ENCODE data around the gene NAALAD2. TPM values are rescaled to one million over a fixed set of nuclear protein-coding genes. Genes with fewer than 3 reads are reported as not detected.
"Not testable (repeated sequence)": the region's sequence is repeated elsewhere in the genome, so short reads cannot be mapped to it uniquely, and the experiment has no call there.

NAALAD2 gene
- polyA plus RNA-seq = under 1 TPM; 0.15 to 0.59 TPM

DNA sequence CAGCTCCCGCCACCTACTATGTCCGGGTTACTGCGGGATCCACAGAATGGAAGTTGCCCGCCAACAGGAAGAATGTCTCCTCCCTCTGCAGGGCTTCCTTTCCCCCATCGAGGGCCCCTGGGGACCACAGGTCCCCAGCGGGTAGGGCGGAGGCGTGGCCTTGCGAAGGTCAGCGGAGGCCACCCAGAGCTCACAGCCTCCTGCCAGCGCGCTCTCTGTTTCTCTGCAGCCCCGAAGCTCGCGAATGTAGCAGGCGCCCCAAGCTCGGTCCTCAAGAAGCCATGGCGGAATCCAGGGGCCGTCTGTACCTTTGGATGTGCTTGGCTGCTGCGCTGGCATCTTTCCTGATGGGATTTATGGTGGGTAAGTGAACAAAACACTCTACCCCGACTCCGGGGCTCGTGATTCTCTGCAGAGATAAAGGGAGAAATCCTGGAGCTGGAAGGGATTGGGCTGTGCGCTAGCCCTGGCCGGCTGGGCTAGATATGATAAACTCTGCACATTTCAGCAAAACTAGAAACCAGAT, at the start of gene NAALAD2:
TSS of gene NAALAD2 (plus strand) at position 186 of the 526 bp plus-strand sequence. CDS start at position 282, 96 bp downstream.
- no peaks in the 10 kb centered on the region for H3K9me3 ChIP-seq (ENCODE audit: control insufficient read depth in 2 of 2, insufficient read depth in 1 of 2, low read depth in 1 of 2, low read length in 1 of 2)
- H3K4me1 ChIP-seq (ENCODE audit: control insufficient read depth in 2 of 2, insufficient read depth in 2 of 2, low read length in 1 of 2) = peaks cover 0 to 4% of the 10 kb centered on the region in 2 donors
- WGBS, 2 donors = 1 to 3% methylated on average over 25 of the region's 25 CpGs
- H3K27me3 ChIP-seq (ENCODE audit: control insufficient read depth in 1 of 2, insufficient read depth in 2 of 2, low read length in 2 of 2) = no peaks in the 10 kb centered on the region
- H3K36me3 ChIP-seq (ENCODE audit: control insufficient read depth in 2 of 2, insufficient read depth in 2 of 2, low read length in 1 of 2) = no peaks in the 10 kb centered on the region
- peak within 1 kb of the TSS; percentile 30 to 39 for H3K4me3 ChIP-seq (ENCODE audit: low read depth in 1 of 2, low read length in 2 of 2)
- H3K27ac ChIP-seq (ENCODE audit: low read depth in 2 of 2, low read length in 1 of 2) = no peak within 1 kb of the TSS

DNA sequence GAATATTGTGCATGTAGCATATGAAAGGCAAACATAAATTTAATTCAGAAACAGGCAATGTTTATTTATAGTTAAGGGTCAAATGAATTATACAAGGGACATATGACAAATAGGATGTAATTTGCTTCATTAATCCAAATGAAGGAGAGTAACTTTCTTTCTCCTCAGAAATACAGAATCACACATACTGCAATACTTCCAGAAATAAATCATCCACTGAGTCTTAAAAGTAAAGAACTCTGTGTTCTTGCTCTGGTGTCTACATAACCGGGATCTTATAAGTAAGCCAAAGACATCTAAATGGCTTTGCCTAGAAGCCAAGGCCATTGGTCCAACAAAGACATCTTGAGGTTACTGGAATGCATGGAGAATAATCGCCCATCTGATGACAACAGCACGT, 48.8 kb upstream of the NAALAD2 start, which contains the start of gene UBTFL1:
TSS of gene UBTFL1 (plus strand) at position 301 of the 400 bp plus-strand sequence. CDS start at position 301, 0 bp downstream.
- not testable (repeated sequence) for H3K9me3 ChIP-seq (ENCODE audit: control insufficient read depth in 2 of 2, insufficient read depth in 1 of 2, low read depth in 1 of 2, low read length in 1 of 2); H3K4me3 ChIP-seq (ENCODE audit: low read depth in 1 of 2, low read length in 2 of 2); H3K4me1 ChIP-seq (ENCODE audit: control insufficient read depth in 2 of 2, insufficient read depth in 2 of 2, low read length in 1 of 2); H3K27ac ChIP-seq (ENCODE audit: low read depth in 2 of 2, low read length in 1 of 2); H3K36me3 ChIP-seq (ENCODE audit: control insufficient read depth in 2 of 2, insufficient read depth in 2 of 2, low read length in 1 of 2); H3K27me3 ChIP-seq (ENCODE audit: control insufficient read depth in 1 of 2, insufficient read depth in 2 of 2, low read length in 2 of 2)
- 75% methylated on average over 2 of the region's 3 CpGs; no CpG with 5 or more reads in 1 of the 2 donors for WGBS, 2 donors

DNA sequence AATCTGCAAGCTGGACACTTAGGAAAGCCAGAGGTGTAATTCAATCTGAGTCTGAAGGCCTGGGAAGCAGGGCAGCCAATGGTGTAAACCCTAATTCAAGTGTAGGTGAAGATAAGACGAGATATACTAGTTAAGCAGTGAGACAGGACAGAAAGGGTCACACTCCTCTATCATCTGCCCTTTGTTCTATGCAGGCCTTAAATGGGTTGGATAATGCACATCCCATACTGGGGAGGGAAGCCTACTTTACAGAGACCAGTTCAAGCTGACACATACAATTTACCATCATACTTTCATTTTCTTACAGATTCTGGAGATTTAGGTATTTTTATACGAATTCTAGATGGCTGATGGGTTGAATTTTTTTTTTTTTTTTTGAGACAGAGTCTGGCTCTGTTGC, 45.7 kb upstream of the NAALAD2 start:
- H3K27ac ChIP-seq (ENCODE audit: low read depth in 2 of 2, low read length in 1 of 2); H3K27me3 ChIP-seq (ENCODE audit: control insufficient read depth in 1 of 2, insufficient read depth in 2 of 2, low read length in 2 of 2); H3K4me3 ChIP-seq (ENCODE audit: low read depth in 1 of 2, low read length in 2 of 2); H3K9me3 ChIP-seq (ENCODE audit: control insufficient read depth in 2 of 2, insufficient read depth in 1 of 2, low read depth in 1 of 2, low read length in 1 of 2); H3K4me1 ChIP-seq (ENCODE audit: control insufficient read depth in 2 of 2, insufficient read depth in 2 of 2, low read length in 1 of 2); H3K36me3 ChIP-seq (ENCODE audit: control insufficient read depth in 2 of 2, insufficient read depth in 2 of 2, low read length in 1 of 2): not testable (repeated sequence)
- 31 to 65% methylated on average over 2 of the region's 2 CpGs for WGBS, 2 donors

DNA sequence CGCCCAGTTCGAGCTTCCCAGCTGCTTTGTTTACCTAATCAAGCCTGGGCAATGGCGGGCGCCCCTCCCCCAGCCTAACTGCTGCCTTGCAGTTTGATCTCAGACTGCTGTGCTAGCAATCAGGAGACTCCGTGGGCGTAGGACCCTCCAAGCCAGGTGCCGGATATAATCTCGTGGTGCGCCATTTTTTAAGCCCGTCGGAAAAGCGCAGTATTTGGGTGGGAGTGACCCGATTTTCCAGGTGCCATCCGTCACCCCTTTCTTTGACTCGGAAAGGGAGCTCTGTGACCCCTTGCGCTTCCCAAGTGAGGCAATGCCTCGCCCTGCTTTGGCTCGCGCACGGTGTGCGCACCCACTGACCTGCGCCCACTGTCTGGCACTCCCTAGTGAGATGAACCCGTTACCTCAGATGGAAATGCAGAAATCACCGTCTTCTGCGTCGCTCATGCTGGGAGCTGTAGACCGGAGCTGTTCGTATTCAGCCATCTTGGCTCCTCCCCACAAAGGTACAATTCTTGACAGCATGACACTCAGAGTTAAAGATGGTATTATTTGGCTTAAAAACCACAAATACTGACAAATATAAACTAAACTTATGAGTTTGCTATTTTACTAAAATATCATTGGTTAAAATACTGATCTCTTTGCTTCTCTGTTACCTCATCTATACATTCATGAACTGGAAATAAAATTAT, 39.1 kb upstream of the NAALAD2 start:
- not testable (repeated sequence) for H3K9me3 ChIP-seq (ENCODE audit: control insufficient read depth in 2 of 2, insufficient read depth in 1 of 2, low read depth in 1 of 2, low read length in 1 of 2); H3K27ac ChIP-seq (ENCODE audit: low read depth in 2 of 2, low read length in 1 of 2); H3K36me3 ChIP-seq (ENCODE audit: control insufficient read depth in 2 of 2, insufficient read depth in 2 of 2, low read length in 1 of 2); H3K4me3 ChIP-seq (ENCODE audit: low read depth in 1 of 2, low read length in 2 of 2); H3K27me3 ChIP-seq (ENCODE audit: control insufficient read depth in 1 of 2, insufficient read depth in 2 of 2, low read length in 2 of 2); H3K4me1 ChIP-seq (ENCODE audit: control insufficient read depth in 2 of 2, insufficient read depth in 2 of 2, low read length in 1 of 2)
- 87% methylated on average over 14 to 24 of the region's 28 CpGs for WGBS, 2 donors

DNA sequence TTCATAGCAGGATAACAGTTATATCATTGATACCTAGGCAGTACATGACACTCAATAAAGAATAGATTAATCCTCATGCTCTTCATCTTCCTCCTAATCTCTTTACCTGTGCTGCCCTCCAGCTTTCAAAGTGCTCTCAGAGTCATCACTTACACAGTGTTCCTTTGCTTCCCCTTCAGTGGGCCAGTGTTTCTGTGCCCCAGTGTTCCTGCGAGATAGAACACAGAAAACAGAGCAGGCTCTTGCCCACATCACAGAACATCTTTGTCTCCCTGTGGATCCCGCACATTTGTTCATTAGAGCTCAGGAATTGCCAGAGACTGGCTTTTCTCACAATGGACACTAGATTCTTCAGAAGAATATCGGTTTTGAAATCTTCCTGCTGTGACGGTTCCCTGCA, 36.2 kb upstream of the NAALAD2 start:
- H3K4me1 ChIP-seq (ENCODE audit: control insufficient read depth in 2 of 2, insufficient read depth in 2 of 2, low read length in 1 of 2); H3K27me3 ChIP-seq (ENCODE audit: control insufficient read depth in 1 of 2, insufficient read depth in 2 of 2, low read length in 2 of 2); H3K4me3 ChIP-seq (ENCODE audit: low read depth in 1 of 2, low read length in 2 of 2); H3K9me3 ChIP-seq (ENCODE audit: control insufficient read depth in 2 of 2, insufficient read depth in 1 of 2, low read depth in 1 of 2, low read length in 1 of 2); H3K36me3 ChIP-seq (ENCODE audit: control insufficient read depth in 2 of 2, insufficient read depth in 2 of 2, low read length in 1 of 2); H3K27ac ChIP-seq (ENCODE audit: low read depth in 2 of 2, low read length in 1 of 2): not testable (repeated sequence)
- WGBS, 2 donors = 73 to 76% methylated on average over 4 of the region's 4 CpGs

DNA sequence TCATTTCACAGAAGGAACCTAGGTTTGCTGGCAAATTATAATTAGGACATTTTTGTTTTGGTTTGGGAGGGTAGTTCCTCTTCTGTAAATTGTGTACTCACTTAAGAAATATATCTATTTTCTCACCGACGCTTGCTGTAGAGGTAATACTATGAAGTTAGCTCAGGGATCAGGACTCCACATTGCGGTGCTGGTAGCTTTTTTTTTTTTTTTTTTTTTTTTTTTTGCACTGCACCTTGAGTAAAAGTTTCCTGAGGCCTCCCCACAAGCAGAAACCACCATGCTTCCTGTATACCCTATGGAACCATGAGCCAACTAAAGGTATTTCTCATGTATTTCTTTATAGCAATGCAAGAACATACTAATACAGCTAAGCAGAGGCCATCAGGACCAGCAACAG, 34.0 kb upstream of the NAALAD2 start:
- WGBS, 2 donors = 75 to 92% methylated on average over 3 of the region's 3 CpGs
- H3K4me3 ChIP-seq (ENCODE audit: low read depth in 1 of 2, low read length in 2 of 2) = no peak overlapping the region

DNA sequence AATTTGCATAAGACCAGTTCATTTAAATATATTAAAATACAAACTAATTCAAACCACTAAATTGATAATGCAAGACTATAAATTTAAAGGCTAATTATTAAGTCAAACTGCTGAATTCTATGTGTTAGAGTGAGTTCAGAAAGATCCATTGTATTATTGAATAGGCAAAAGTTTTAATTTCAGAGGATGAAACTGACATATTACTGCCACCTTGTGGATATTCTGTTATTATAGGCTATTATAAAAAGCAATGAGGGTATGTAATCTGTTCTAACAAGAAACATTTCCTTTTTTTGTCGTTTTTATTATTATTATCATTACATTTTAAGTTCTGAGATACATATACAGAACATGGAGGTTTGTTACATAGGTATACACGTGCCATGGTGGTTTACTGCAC, 20.9 kb upstream of the NAALAD2 start:
- H3K27ac ChIP-seq (ENCODE audit: low read depth in 2 of 2, low read length in 1 of 2) = no peak overlapping the region
- no peaks in the 10 kb centered on the region for H3K9me3 ChIP-seq (ENCODE audit: control insufficient read depth in 2 of 2, insufficient read depth in 1 of 2, low read depth in 1 of 2, low read length in 1 of 2)
- 5 to 8% methylated on average over 2 of the region's 2 CpGs for WGBS, 2 donors
- H3K4me3 ChIP-seq (ENCODE audit: low read depth in 1 of 2, low read length in 2 of 2) = no peak overlapping the region
- no peaks in the 10 kb centered on the region for H3K4me1 ChIP-seq (ENCODE audit: control insufficient read depth in 2 of 2, insufficient read depth in 2 of 2, low read length in 1 of 2)
- H3K27me3 ChIP-seq (ENCODE audit: control insufficient read depth in 1 of 2, insufficient read depth in 2 of 2, low read length in 2 of 2) = no peaks in the 10 kb centered on the region
- no peaks in the 10 kb centered on the region for H3K36me3 ChIP-seq (ENCODE audit: control insufficient read depth in 2 of 2, insufficient read depth in 2 of 2, low read length in 1 of 2)

More for the DNA sequence above, 34.0 kb upstream of the NAALAD2 start:
- Histone ChIP-seq H3K9me3 (ENCODE audit: control insufficient read depth in 2 of 2, insufficient read depth in 1 of 2, low read depth in 1 of 2, low read length in 1 of 2) (no peaks in the 10 kb centered on the region), H3K27ac (ENCODE audit: low read depth in 2 of 2, low read length in 1 of 2) (no peak overlapping the region), H3K27me3 (ENCODE audit: control insufficient read depth in 1 of 2, insufficient read depth in 2 of 2, low read length in 2 of 2) (no peaks in the 10 kb centered on the region), H3K4me1 (ENCODE audit: control insufficient read depth in 2 of 2, insufficient read depth in 2 of 2, low read length in 1 of 2) (no peaks in the 10 kb centered on the region), H3K36me3 (ENCODE audit: control insufficient read depth in 2 of 2, insufficient read depth in 2 of 2, low read length in 1 of 2) (no peaks in the 10 kb centered on the region)

DNA sequence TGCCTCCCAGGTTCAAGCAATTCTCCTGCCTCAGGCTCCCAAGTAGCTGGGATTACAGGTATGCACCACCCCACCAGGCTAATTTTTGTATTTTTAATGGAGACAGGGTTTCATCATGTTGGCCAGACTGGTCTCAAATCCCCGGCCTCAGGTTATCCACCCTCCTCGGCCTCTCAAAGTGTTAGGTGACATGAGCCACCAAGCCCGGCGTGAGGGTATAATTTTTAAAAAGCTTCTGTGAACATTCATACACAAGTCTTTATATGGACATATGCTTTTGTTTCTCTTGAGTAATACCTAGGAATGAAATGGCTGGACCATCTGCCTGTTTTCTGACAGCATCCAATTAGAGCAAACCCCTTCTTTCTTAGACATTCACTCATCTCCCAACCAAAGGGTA, 14.3 kb upstream of the NAALAD2 start:
- Histone ChIP-seq H3K4me3 (ENCODE audit: low read depth in 1 of 2, low read length in 2 of 2) (no peak overlapping the region), H3K27ac (ENCODE audit: low read depth in 2 of 2, low read length in 1 of 2) (no peak overlapping the region), H3K36me3 (ENCODE audit: control insufficient read depth in 2 of 2, insufficient read depth in 2 of 2, low read length in 1 of 2) (no peaks in the 10 kb centered on the region), H3K4me1 (ENCODE audit: control insufficient read depth in 2 of 2, insufficient read depth in 2 of 2, low read length in 1 of 2) (no peaks in the 10 kb centered on the region), H3K9me3 (ENCODE audit: control insufficient read depth in 2 of 2, insufficient read depth in 1 of 2, low read depth in 1 of 2, low read length in 1 of 2) (no peaks in the 10 kb centered on the region), H3K27me3 (ENCODE audit: control insufficient read depth in 1 of 2, insufficient read depth in 2 of 2, low read length in 2 of 2) (no peaks in the 10 kb centered on the region)
- WGBS, 2 donors = 94 to 97% methylated on average over 4 of the region's 4 CpGs

DNA sequence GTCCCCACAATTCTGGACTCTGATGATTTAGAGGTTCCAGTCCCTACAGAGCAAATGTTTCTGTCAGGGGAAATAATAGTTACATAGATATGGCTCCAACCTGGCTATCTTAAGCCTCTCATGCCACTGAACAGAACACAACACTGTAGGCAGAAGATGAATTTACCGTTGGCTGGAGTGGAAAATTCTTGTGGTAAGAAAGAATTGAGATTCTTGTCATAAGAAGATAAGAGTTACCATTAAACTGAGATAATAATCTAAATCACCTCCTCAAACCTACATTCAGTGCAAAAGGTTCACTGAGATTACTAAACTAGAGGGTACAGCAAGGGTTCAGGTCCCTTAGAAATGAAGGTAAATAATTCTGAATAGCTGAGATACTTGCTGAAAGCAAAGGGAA, 10.1 kb upstream of the NAALAD2 start:
- Histone ChIP-seq H3K27me3 (ENCODE audit: control insufficient read depth in 1 of 2, insufficient read depth in 2 of 2, low read length in 2 of 2) (no peaks in the 10 kb centered on the region), H3K9me3 (ENCODE audit: control insufficient read depth in 2 of 2, insufficient read depth in 1 of 2, low read depth in 1 of 2, low read length in 1 of 2) (no peaks in the 10 kb centered on the region), H3K4me1 (ENCODE audit: control insufficient read depth in 2 of 2, insufficient read depth in 2 of 2, low read length in 1 of 2) (no peaks in the 10 kb centered on the region), H3K36me3 (ENCODE audit: control insufficient read depth in 2 of 2, insufficient read depth in 2 of 2, low read length in 1 of 2) (no peaks in the 10 kb centered on the region), H3K4me3 (ENCODE audit: low read depth in 1 of 2, low read length in 2 of 2) (no peak overlapping the region), H3K27ac (ENCODE audit: low read depth in 2 of 2, low read length in 1 of 2) (no peak overlapping the region)
- 47 to 63% methylated on average over 1 of the region's 1 CpG for WGBS, 2 donors

DNA sequence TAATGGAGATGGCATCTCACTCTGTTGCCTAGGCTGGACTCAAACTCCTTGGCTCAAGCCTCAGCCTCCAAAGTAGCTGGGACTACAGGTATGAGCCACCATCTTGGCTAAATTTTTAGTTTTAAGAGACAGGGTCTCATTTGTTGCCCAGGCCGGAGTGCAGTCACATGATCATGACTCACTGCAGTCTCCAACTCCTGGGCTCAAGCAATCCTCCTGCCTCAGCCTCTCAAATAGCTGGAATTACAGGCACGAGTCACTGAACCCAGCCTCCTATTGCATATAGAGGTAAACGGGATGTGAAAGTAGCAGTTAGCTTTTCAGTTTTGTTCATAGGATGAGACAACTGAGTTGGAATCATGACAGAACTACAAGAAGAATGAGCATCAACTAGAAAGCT, 9.5 kb upstream of the NAALAD2 start:
- Histone ChIP-seq H3K4me3 (ENCODE audit: low read depth in 1 of 2, low read length in 2 of 2) (no peak overlapping the region), H3K9me3 (ENCODE audit: control insufficient read depth in 2 of 2, insufficient read depth in 1 of 2, low read depth in 1 of 2, low read length in 1 of 2) (no peaks in the 10 kb centered on the region), H3K27ac (ENCODE audit: low read depth in 2 of 2, low read length in 1 of 2) (no peak overlapping the region), H3K27me3 (ENCODE audit: control insufficient read depth in 1 of 2, insufficient read depth in 2 of 2, low read length in 2 of 2) (no peaks in the 10 kb centered on the region), H3K36me3 (ENCODE audit: control insufficient read depth in 2 of 2, insufficient read depth in 2 of 2, low read length in 1 of 2) (no peaks in the 10 kb centered on the region), H3K4me1 (ENCODE audit: control insufficient read depth in 2 of 2, insufficient read depth in 2 of 2, low read length in 1 of 2) (no peaks in the 10 kb centered on the region)
- 77 to 79% methylated on average over 3 of the region's 3 CpGs for WGBS, 2 donors
